RCC 7860 (cell line): ENCODE measurements around the gene COMMD7.
A peak's percentile ranks its signal among the peaks of the same experiment; 100 is the strongest.

Experiments used
- DNase-seq: peaks from one replicate; pipeline ENCODE4 v3.0.0-alpha.2; 2015; ENCODE audit warnings: low spot score
- FAIRE-seq: peaks from 2 replicates; lab custom pipeline; 2012; peaks lifted over from hg19 to GRCh38; lab: Jason Lieb, UNC

COMMD7 gene

GRCh38 chr20:32682508-32682987 is 60.7 kb downstream of the COMMD7 start:
- DNase-seq, result no peak
- no peak for FAIRE-seq

DNA sequence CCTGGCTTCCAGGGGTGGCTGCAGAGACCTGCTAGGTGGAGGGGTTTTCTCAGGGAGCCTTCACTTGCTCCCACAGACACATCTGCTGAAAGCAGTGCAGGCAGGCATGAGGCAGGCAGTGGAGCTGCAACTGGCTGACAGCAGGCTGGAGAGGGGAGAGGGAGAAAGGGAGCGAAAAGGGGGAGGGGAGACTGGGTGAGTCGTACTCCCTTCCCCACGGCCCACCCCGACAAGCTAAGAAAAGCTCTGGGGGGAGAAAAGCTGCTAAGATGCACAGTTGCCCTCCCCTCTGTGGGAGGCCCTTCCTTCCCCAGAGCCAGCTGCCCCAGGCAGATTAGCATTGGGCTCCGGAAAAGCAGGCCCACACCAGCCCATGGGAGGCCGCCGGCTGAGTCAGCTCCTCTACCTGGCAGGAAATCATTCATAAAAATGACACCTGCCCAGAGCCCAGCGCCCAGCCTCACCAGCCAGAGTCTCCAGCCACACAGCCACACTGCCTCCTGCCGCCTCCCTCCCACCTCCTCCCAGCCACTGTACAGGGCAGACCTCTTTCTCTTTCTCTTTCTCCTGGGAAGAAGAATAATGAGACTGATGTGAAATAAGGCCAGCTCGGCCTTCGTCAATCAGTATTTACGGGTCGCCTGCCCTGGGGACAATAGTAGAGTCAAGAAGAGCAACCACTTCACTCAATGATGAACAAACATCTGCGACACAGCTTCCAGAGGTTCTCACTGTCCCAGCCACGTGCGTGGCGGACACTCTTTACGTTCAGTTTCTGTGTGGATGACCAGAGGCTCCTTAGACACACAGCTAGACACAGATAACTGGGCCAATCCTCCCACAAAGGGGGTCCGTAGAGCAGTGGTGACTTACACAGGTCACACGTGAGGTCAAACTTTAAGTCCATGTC is 61.8 kb downstream of the COMMD7 start:
- FAIRE-seq, result no peak
- DNase-seq, result peak; percentile 7

GRCh38 chr20:32680544-32681174 is 62.6 kb downstream of the COMMD7 start:
- no peak for FAIRE-seq

GRCh38 chr20:32678948-32679347 is 64.3 kb downstream of the COMMD7 start:
- no peak for FAIRE-seq
- no peak for DNase-seq

More at GRCh38 chr20:32680544-32681174, 62.6 kb downstream of the COMMD7 start:
- no peak for DNase-seq

DNA sequence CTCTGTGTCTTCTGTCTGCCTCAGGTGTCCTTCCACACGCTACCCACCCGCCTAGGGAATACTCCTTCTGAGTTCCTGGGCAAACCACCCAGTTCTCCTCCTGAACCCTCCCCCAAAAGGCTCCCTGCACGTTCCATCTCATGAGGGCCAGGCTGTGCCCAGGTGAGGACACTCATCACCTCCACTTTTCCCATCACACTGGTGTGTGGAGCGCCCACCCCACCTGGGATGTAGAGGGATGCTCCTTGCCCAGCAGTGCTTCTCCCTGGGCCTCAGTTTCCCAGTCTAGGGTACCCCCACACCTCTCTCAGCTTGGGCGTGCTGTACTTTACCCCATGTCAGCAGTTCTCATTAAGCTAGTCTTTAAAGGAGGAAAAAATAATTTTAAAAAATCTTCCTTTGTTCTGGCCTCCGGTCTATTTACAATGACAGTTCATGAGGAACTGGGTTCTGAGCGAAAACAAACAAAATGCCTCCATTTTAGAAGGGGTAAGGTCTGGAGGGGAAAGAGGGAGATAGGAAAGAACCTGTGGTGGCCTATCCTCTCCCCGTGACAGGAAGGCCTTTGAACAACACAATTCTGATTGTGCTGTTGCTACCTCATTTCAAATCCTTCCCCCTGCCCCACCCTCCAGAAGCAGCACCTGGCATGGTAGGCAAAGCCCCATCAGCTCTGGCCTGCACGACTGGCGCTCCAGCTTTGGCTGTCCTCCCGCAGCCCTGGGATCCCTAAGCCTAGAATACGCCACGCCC is 67.9 kb downstream of the COMMD7 start:
- no peak for FAIRE-seq
- no peak for DNase-seq

- DNase-seq (peak; percentile 51), FAIRE-seq (no peak)
These were observed 68.9 kb downstream of the COMMD7 start for GRCh38 chr20:32674362-32674789.

DNA sequence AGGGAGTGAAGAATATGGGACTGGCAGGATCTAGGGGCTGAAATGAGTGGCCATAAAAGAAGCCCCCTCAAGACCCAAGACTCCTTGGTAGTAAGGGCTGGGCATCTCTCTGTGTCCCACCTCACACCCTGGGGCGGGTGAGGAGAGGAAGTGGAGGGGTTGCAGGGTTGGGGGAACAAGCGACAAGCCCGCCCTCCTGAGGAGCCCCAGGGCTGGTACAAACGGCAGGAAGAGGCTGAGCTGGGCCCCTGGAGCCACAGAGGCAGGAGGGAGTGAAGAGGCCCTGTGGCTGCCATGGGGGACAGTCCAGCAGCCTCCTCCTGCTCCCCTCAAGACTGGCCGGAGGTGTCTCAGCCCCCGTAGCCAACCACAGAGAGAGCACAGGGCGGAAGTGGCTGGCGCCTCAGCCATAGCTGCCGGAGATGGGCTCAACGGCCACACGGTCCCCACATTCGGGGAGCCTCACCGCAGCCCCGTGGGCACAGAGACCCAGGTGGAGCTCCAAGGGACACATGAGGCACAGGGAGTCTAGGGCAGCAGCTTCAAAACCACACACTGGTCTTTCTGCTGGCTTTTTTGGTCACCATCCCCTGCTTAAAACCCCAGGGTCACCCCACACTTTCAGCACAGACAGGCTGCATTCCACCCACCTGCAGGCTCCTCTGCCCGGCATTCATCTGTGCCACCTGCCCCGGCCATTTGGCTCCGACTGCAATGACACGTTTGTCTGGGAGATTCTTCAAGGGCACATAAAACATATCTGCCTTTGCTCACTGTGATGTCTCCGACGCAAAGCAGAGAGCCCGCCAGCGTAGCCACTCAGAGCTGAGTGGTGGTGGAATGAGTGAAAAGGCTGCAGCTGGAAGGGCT is 70.0 kb downstream of the COMMD7 start:
- DNase-seq, result no peak
- no peak for FAIRE-seq

DNA sequence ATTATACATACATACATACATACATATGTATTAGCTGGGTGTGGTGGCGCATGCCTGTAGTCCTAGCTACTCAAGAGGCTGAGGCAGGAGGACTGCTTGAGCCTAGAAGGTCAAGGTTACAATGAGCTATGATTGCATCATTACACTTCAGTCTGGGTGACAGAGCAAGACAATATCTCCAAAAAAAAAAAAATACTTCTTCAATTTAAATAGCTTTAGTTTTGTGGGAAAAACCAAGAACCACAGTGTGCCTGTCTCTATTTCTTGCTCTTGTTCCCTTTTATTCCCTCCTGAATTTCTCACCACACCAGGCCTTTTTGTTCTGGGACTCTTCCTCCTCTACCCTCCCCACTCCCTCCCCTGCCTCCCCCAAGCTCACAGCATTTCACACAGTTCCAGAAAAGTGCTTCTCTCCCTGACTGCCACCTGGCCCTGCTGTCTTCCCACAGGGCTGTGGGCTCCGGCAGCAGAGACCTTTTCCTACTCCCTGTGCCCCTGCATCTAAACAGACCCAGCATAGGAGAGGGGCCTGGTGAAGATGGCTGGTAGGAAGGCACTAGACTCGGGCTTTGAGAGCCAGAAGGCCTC is 70.8 kb downstream of the COMMD7 start:
- DNase-seq, result no peak
- FAIRE-seq, result no peak

DNA sequence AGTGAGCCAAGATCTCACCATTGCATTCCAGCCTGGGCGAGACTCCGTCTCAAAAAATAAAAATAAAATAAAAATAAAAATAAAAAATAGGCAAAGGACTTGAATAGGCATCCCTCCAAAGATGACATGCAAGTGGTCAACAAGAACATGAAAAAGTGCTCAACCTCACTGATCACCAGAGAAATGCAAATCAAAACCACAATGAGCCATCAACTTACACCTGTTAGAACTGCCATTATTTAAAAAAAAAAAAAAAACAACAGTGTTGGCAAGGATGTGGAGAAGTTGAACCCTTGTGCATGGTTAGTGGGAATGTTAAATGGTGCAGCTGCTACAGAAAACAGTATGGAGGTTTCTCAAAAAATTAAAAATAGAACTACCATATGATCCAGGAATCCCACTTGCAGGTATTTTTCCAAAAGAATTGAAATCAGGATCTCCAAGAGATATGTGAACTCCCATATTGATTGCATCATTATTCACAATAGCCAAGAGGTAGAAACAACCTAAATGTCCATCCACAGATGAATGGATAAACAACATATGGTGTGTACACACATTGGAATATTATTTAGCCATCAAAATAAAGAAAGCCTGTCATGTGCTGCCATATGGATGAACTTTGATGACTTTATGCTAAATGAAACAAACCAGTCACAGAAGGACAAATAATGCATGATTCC is 72.4 kb downstream of the COMMD7 start:
- FAIRE-seq (no peak), DNase-seq (no peak)

DNA sequence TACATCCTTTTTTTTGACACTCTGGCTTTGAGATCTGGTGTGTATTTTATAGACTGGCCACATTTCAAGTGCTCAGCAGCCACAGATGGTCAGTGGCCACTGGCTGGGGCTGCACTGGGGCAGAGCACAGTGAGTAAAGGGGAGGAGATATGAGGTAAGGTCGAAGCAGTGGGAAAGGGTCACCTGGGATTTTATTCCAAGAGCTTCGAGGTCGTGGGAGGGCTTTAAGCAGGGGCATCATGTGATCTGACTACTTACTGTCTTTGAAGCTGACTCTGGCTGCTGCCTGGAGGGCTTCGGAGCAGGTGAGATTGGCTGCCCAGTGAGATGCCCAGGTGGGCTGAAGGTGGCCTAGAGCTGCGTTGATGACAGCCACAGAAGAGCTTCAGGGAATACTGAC is 76.2 kb downstream of the COMMD7 start:
- FAIRE-seq (no peak), DNase-seq (no peak)

DNA sequence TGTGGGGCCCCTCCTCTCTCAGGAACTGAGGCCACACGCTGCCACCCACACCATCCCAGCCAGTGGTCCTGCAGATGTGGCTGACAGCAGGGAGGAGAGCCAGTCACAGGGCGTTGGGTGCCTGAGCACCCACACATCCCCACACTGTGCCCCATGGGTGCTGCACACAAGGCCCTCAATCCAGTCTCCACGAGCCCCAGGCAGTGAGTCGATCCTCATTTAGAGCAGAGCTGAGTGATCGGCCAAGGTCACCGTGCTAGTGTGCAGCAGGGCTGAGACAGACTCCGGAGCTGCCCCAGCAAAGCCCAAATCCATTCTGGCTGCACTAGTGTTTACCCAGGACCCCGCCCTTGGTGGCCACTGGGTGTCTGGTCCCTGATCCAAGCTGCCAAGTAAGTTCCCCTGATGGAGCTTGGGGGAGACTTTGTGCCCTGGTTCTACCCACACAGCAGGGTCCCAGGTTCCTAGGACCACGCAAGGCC is 78.5 kb downstream of the COMMD7 start:
- FAIRE-seq, result no peak
- DNase-seq, result no peak

- DNase-seq (no peak), FAIRE-seq (no peak)
These were observed 79.1 kb downstream of the COMMD7 start for GRCh38 chr20:32664012-32664677.

DNA sequence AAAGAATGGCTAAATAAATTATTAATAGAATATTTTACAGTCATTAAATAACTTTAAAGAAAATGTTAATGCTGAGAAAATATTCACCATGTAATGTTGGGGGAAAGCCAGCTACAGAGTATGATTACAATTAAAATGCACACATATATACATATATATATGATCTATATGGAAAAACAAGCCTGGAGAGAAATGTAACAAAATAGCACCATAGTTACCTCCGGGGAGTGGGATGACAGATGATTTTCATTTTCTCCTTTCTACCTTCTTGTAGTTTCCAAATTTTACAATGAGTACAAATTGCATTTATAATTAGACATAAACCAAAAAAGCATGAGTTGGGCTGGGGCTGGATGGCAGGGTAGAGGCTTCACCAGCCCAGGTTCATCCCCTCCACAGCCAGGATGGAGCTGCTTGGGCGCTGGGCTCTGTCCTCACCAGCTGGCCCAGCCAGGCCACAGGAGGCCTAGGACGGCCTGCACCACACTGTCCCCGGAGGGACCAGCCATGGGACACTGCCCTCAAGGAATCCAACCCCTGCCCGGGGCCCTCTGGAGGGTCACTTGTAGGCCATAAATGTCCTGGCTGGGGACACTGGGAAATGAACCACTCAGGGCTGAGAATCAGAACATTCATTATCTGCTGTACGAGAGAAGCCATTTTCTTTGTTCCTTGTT is 79.8 kb downstream of the COMMD7 start:
- DNase-seq, result no peak
- FAIRE-seq, result no peak

GRCh38 chr20:32661820-32662528 is 81.3 kb downstream of the COMMD7 start:
- DNase-seq (no peak), FAIRE-seq (no peak)

- no peak for FAIRE-seq
- DNase-seq, result no peak
These were observed 82.6 kb downstream of the COMMD7 start for GRCh38 chr20:32660661-32661060.

- DNase-seq, result no peak
- no peak for FAIRE-seq
These were observed 86.4 kb downstream of the COMMD7 start for GRCh38 chr20:32656827-32657226.

DNA sequence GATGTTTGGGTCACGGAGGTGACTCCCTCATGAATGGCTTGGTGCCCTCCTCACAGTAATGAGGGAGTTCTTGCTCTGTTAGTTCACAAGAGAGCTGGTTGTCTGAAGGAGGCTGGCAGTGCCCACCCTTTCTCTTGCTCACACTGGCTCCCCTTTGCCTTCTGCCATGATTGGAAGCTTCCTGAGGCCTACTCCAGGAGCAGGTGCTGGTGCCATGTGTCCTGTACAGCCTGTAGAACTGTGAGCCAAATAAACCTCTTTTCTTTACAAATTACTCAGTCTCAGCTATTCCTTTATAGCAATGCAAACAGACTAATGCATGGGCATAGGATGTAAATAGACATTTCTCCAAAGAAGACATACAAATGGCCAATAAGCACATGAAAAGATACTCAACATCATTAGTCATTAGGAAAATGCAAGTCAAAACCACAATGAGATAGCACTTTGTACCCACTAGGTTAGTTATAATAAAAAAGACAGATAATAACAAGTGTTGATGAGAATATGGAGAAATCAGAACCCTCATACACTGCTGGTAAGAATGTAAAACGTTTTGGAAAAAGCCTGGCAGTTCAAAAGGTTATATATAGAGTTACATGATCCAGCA is 87.3 kb downstream of the COMMD7 start:
- FAIRE-seq (no peak), DNase-seq (no peak)
